GM23338 (cell line): ENCODE data around the gene CLEC12A. TPM values are rescaled to one million over a fixed set of nuclear protein-coding genes. Genes with fewer than 3 reads are reported as not detected.

Source experiments
- ATAC-seq: fragments of 200-7000 bp; cut with Tn5 transposase; 3 replicates; pipeline ENCODE4 v1.9.1; 2020
- DNase-seq: peaks from one replicate; pipeline ENCODE4 v3.0.0-alpha.2; 2015; ENCODE audit warnings: low spot score
- H2AFZ ChIP-seq: fragments of 200-600 bp; sonication (generic); 2 replicates; pipeline ENCODE4 v1.8.0; 2016; ENCODE audit warnings: antibody characterized with exemption, mild to moderate bottlenecking, moderate library complexity
- H3F3A ChIP-seq: fragments of 200-600 bp; sonication (generic); replicated peaks from 2 replicates; pipeline ENCODE4 v1.8.0; 2017; ENCODE audit warnings: antibody characterized with exemption, mixed run types, low read depth
- H3K27ac ChIP-seq: fragments of 200-600 bp; sonication (generic); 2 replicates; pipeline ENCODE4 v1.6.1; 2016; ENCODE audit warnings: low read depth
- H3K27me3 ChIP-seq: fragments of 200-600 bp; sonication (generic); 2 replicates; pipeline ENCODE4 v1.8.0; 2016; ENCODE audit warnings: mild to moderate bottlenecking, mixed run types, moderate library complexity; ENCODE audit not compliant: insufficient read depth
- H3K36me3 ChIP-seq: fragments of 200-600 bp; sonication (generic); 2 replicates; pipeline ENCODE4 v1.8.0; 2016; ENCODE audit warnings: mild to moderate bottlenecking; ENCODE audit not compliant: insufficient read depth
- H3K4me1 ChIP-seq: fragments of 200-600 bp; sonication (generic); 2 replicates; pipeline ENCODE4 v1.8.0; 2016; ENCODE audit warnings: mild to moderate bottlenecking, moderate library complexity; ENCODE audit not compliant: insufficient read depth
- H3K4me2 ChIP-seq: fragments of 200-600 bp; sonication (generic); 2 replicates; pipeline ENCODE4 v1.7.1; 2017; ENCODE audit warnings: mixed run types
- H3K4me3 ChIP-seq: fragments of 200-600 bp; sonication (generic); 2 replicates; pipeline ENCODE4 v1.6.1; 2016; ENCODE audit warnings: mixed run types
- H3K79me2 ChIP-seq: fragments of 200-600 bp; sonication (generic); replicated peaks from 2 replicates; pipeline ENCODE4 v1.8.0; 2017; ENCODE audit warnings: mild to moderate bottlenecking; ENCODE audit not compliant: insufficient read depth
- H3K9me2 ChIP-seq: fragments of 200-600 bp; sonication (generic); 2 replicates; pipeline ENCODE4 v1.8.0; 2017; ENCODE audit not compliant: insufficient read depth
- H4K20me1 ChIP-seq: fragments of 200-600 bp; sonication (generic); replicated peaks from 2 replicates; pipeline ENCODE4 v1.8.0; 2017; ENCODE audit warnings: mild to moderate bottlenecking; ENCODE audit not compliant: insufficient read depth
- H3K27ac Mint-ChIP-seq: 2 replicates; pipeline ENCODE4 v1.8.0; 2020; ENCODE audit warnings: inconsistent platforms, mild to moderate bottlenecking, moderate library complexity, mixed read lengths
- H3K27me3 Mint-ChIP-seq: 3 replicates; pipeline ENCODE4 v1.8.0; 2022; ENCODE audit warnings: low read depth, mild to moderate bottlenecking, moderate library complexity, mixed read lengths, inconsistent platforms; ENCODE audit not compliant: insufficient read depth, poor library complexity
- H3K36me3 Mint-ChIP-seq: 3 replicates; pipeline ENCODE4 v1.8.0; 2021; ENCODE audit warnings: low read depth, mild to moderate bottlenecking, inconsistent platforms, moderate library complexity, mixed read lengths
- H3K4me1 Mint-ChIP-seq: 3 replicates; pipeline ENCODE4 v1.8.0; 2020; ENCODE audit warnings: mild to moderate bottlenecking, inconsistent platforms, mixed read lengths
- H3K4me3 Mint-ChIP-seq: 3 replicates; pipeline ENCODE4 v1.8.0; 2021; ENCODE audit warnings: moderate library complexity, mild to moderate bottlenecking, inconsistent platforms, mixed read lengths
- H3K9me3 Mint-ChIP-seq: 3 replicates; pipeline ENCODE4 v1.8.0; 2020; ENCODE audit warnings: moderate library complexity, mild to moderate bottlenecking, inconsistent platforms, mixed read lengths
- CREB1 ChIP-seq: fragments of 250-450 bp; sonication (Bioruptor Pico); IDR thresholded peaks from 2 replicates; pipeline ENCODE4 v1.5.0; 2020; ENCODE audit warnings: low read depth, mild to moderate bottlenecking, moderate library complexity
- EZH2 ChIP-seq: fragments of 200-600 bp; sonication (generic); IDR thresholded peaks from one replicate; pipeline ENCODE4 v1.8.0; 2017; ENCODE audit warnings: antibody characterized with exemption, mild to moderate bottlenecking, low read depth; ENCODE audit not compliant: unreplicated experiment
- EZH2phosphoT487 ChIP-seq: fragments of 200-600 bp; sonication (generic); IDR thresholded peaks from one replicate; pipeline ENCODE4 v1.8.1; 2018; ENCODE audit warnings: antibody characterized with exemption; ENCODE audit not compliant: unreplicated experiment
- JUNB ChIP-seq: IDR thresholded peaks from one replicate; pipeline ENCODE4 v1.6.1; 2016; ENCODE audit warnings: antibody characterized with exemption; ENCODE audit not compliant: unreplicated experiment
- NANOG ChIP-seq: IDR thresholded peaks from 2 replicates; pipeline ENCODE4 v1.6.1; 2016; ENCODE audit warnings: antibody characterized with exemption, borderline replicate concordance
- POLR2AphosphoS5 ChIP-seq: IDR thresholded peaks from 2 replicates; pipeline ENCODE4 v1.6.1; 2016; ENCODE audit warnings: antibody characterized with exemption, low read depth
- STAT1 ChIP-seq: IDR thresholded peaks from one replicate; pipeline ENCODE4 v1.6.1; 2016; ENCODE audit warnings: antibody characterized with exemption; ENCODE audit not compliant: unreplicated experiment
- ZNF114 ChIP-seq: fragments of 250-450 bp; sonication (Bioruptor Pico); IDR thresholded peaks from 2 replicates; pipeline ENCODE4 v1.5.0; 2020; ENCODE audit warnings: mild to moderate bottlenecking, moderate library complexity
- ZNF331 ChIP-seq: fragments of 250-450 bp; sonication (Bioruptor Pico); IDR thresholded peaks from 2 replicates; pipeline ENCODE4 v1.5.0; 2020; ENCODE audit warnings: low read depth, mild to moderate bottlenecking, moderate library complexity
- polyA plus RNA-seq: library from polyadenylated mRNA; unstranded; fragments of >200 nt; fragmentation: Nextera tagmentation; extraction: Ambion mirVana; gene quantifications from 2 replicates; pipeline ENCODE4 v1.2.1, GENCODE V29; 2016
- total RNA-seq: library from RNA; depleted of rRNA; stranded (reverse); fragments of >200 nt; shearing (Covaris generic); gene quantifications from 2 replicates; pipeline ENCODE4 v1.2.3, GENCODE V29; 2014
- TF ChIP-seq, protein P1 (sequence below): fragments of 250-450 bp; sonication (Bioruptor Pico); IDR thresholded peaks from 2 replicates; pipeline ENCODE4 v1.5.0; 2020; ENCODE audit warnings: mild to moderate bottlenecking, moderate library complexity
- TF ChIP-seq, protein P2 (sequence below): IDR thresholded peaks from one replicate; pipeline ENCODE4 v1.6.1; 2018; ENCODE audit warnings: antibody characterized with exemption; ENCODE audit not compliant: unreplicated experiment
- TF ChIP-seq, protein P3 (sequence below): IDR thresholded peaks from 2 replicates; pipeline ENCODE4 v1.6.1; 2016; ENCODE audit warnings: antibody characterized with exemption

Gene CLEC12A
- total and polyA plus RNA-seq, 2 experiments from 2014 or later: not detected

DNA sequence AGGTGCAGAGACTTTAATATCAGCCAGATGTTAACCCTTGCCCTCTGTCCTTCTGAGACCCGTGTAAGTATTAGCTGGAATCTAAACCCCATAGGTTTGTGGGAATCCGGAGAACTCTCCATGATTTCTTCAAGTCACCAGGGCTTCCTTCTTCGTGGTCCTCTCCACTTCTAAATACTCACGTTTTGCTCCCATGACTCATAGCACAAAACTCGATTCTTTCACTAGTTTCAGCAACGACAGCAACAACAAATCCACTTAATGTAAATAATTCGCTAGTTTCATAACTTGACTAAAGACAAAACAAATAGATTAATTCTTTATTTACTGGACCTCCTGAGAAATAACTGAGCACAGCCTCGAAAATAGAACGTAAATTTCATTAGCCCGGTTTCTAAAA is 34.6 kb upstream of the CLEC12A start:
- Histone ChIP-seq H3K9me2 (no peaks in the 10 kb centered on the region), H4K20me1 (no peaks in the 10 kb centered on the region), H3K79me2 (no peaks in the 10 kb centered on the region), H3K36me3 (no peaks in the 10 kb centered on the region), H3K4me1 (no peaks in the 10 kb centered on the region), H3F3A (no peaks in the 10 kb centered on the region), H3K27me3 (no peaks in the 10 kb centered on the region), H2AFZ (no peak overlapping the region), H3K27ac (no peak overlapping the region), H3K4me2 (no peak overlapping the region), H3K4me3 (no peak overlapping the region)
- Mint-ChIP-seq H3K27ac (no peak overlapping the region), H3K27me3 (no peaks in the 10 kb centered on the region), H3K4me3 (no peak overlapping the region), H3K4me1 (no peaks in the 10 kb centered on the region), H3K36me3 (no peaks in the 10 kb centered on the region), H3K9me3 (no peaks in the 10 kb centered on the region)
- no peak for DNase-seq
- ATAC-seq: no peak
- no peak for TF ChIP-seq ZNF114 (CRISPR knock-in tag)
- no peak for TF ChIP-seq STAT1
- TF ChIP-seq, protein P1, sequence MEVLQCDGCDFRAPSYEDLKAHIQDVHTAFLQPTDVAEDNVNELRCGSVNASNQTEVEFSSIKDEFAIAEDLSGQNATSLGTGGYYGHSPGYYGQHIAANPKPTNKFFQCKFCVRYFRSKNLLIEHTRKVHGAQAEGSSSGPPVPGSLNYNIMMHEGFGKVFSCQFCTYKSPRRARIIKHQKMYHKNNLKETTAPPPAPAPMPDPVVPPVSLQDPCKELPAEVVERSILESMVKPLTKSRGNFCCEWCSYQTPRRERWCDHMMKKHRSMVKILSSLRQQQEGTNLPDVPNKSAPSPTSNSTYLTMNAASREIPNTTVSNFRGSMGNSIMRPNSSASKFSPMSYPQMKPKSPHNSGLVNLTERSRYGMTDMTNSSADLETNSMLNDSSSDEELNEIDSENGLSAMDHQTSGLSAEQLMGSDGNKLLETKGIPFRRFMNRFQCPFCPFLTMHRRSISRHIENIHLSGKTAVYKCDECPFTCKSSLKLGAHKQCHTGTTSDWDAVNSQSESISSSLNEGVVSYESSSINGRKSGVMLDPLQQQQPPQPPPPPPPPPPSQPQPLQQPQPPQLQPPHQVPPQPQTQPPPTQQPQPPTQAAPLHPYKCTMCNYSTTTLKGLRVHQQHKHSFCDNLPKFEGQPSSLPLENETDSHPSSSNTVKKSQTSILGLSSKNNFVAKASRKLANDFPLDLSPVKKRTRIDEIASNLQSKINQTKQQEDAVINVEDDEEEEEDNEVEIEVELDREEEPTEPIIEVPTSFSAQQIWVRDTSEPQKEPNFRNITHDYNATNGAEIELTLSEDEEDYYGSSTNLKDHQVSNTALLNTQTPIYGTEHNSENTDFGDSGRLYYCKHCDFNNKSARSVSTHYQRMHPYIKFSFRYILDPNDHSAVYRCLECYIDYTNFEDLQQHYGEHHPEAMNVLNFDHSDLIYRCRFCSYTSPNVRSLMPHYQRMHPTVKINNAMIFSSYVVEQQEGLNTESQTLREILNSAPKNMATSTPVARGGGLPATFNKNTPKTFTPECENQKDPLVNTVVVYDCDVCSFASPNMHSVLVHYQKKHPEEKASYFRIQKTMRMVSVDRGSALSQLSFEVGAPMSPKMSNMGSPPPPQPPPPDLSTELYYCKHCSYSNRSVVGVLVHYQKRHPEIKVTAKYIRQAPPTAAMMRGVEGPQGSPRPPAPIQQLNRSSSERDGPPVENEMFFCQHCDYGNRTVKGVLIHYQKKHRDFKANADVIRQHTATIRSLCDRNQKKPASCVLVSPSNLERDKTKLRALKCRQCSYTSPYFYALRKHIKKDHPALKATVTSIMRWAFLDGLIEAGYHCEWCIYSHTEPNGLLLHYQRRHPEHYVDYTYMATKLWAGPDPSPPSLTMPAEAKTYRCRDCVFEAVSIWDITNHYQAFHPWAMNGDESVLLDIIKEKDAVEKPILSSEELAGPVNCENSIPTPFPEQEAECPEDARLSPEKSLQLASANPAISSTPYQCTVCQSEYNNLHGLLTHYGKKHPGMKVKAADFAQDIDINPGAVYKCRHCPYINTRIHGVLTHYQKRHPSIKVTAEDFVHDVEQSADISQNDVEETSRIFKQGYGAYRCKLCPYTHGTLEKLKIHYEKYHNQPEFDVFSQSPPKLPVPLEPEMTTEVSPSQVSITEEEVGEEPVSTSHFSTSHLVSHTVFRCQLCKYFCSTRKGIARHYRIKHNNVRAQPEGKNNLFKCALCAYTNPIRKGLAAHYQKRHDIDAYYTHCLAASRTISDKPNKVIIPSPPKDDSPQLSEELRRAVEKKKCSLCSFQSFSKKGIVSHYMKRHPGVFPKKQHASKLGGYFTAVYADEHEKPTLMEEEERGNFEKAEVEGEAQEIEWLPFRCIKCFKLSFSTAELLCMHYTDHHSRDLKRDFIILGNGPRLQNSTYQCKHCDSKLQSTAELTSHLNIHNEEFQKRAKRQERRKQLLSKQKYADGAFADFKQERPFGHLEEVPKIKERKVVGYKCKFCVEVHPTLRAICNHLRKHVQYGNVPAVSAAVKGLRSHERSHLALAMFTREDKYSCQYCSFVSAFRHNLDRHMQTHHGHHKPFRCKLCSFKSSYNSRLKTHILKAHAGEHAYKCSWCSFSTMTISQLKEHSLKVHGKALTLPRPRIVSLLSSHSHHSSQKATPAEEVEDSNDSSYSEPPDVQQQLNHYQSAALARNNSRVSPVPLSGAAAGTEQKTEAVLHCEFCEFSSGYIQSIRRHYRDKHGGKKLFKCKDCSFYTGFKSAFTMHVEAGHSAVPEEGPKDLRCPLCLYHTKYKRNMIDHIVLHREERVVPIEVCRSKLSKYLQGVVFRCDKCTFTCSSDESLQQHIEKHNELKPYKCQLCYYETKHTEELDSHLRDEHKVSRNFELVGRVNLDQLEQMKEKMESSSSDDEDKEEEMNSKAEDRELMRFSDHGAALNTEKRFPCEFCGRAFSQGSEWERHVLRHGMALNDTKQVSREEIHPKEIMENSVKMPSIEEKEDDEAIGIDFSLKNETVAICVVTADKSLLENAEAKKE (CRISPR knock-in tag): no peak
- TF ChIP-seq ZNF331 (CRISPR knock-in tag): no peak
- TF ChIP-seq CREB1: no peak
- no peak for TF ChIP-seq EZH2phosphoT487
- TF ChIP-seq JUNB: no peak
- TF ChIP-seq NANOG: no peak
- TF ChIP-seq, protein P2, sequence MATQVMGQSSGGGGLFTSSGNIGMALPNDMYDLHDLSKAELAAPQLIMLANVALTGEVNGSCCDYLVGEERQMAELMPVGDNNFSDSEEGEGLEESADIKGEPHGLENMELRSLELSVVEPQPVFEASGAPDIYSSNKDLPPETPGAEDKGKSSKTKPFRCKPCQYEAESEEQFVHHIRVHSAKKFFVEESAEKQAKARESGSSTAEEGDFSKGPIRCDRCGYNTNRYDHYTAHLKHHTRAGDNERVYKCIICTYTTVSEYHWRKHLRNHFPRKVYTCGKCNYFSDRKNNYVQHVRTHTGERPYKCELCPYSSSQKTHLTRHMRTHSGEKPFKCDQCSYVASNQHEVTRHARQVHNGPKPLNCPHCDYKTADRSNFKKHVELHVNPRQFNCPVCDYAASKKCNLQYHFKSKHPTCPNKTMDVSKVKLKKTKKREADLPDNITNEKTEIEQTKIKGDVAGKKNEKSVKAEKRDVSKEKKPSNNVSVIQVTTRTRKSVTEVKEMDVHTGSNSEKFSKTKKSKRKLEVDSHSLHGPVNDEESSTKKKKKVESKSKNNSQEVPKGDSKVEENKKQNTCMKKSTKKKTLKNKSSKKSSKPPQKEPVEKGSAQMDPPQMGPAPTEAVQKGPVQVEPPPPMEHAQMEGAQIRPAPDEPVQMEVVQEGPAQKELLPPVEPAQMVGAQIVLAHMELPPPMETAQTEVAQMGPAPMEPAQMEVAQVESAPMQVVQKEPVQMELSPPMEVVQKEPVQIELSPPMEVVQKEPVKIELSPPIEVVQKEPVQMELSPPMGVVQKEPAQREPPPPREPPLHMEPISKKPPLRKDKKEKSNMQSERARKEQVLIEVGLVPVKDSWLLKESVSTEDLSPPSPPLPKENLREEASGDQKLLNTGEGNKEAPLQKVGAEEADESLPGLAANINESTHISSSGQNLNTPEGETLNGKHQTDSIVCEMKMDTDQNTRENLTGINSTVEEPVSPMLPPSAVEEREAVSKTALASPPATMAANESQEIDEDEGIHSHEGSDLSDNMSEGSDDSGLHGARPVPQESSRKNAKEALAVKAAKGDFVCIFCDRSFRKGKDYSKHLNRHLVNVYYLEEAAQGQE: no peak
- TF ChIP-seq, protein P3, sequence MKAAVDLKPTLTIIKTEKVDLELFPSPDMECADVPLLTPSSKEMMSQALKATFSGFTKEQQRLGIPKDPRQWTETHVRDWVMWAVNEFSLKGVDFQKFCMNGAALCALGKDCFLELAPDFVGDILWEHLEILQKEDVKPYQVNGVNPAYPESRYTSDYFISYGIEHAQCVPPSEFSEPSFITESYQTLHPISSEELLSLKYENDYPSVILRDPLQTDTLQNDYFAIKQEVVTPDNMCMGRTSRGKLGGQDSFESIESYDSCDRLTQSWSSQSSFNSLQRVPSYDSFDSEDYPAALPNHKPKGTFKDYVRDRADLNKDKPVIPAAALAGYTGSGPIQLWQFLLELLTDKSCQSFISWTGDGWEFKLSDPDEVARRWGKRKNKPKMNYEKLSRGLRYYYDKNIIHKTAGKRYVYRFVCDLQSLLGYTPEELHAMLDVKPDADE: no peak
- no peak for TF ChIP-seq EZH2
- TF ChIP-seq POLR2AphosphoS5: no peak
